Lung microvascular endothelial cell (primary cell): ENCODE measurements around the gene IPPK. TPM values are rescaled to one million over a fixed set of nuclear protein-coding genes. Genes with fewer than 3 reads are reported as not detected.
"Not testable (repeated sequence)": the region's sequence is repeated elsewhere in the genome, so short reads cannot be mapped to it uniquely, and the experiment has no call there.

Experiments used
- DNase-seq, 2 donors: peaks; one replicate each; pipeline versions ENCODE4 v3.0.0 to v3.0.0-alpha.2; 2010; ENCODE audit warnings: low read depth in 2 of 2
- total RNA-seq: library from RNA; depleted of rRNA; stranded (reverse); fragments of >200 nt; gene quantifications from 2 replicates; pipeline ENCODE4 v1.2.1, GENCODE V29; 2014

IPPK gene
- total RNA-seq, 1 donor from 2014 or later: 15.3 TPM

- no peak for DNase-seq
These were observed 71.5 kb downstream of the IPPK start for GRCh38 chr9:92598382-92598781.

- DNase-seq: no peak
These were observed 74.0 kb downstream of the IPPK start for GRCh38 chr9:92595930-92596329.

- not testable (repeated sequence) for DNase-seq
These were observed 74.9 kb downstream of the IPPK start for GRCh38 chr9:92595075-92595474.

- DNase-seq: peak in 1 of 2 donors; percentile 52
These were observed 76.7 kb downstream of the IPPK start for GRCh38 chr9:92592946-92593861.

GRCh38 chr9:92592537-92592936, 77.4 kb downstream of the IPPK start:
- DNase-seq: no peak

GRCh38 chr9:92590377-92590776, 79.6 kb downstream of the IPPK start:
- peak; percentile 40 to 72 for DNase-seq

- DNase-seq: no peak
These were observed 80.0 kb downstream of the IPPK start for GRCh38 chr9:92589923-92590322.

- no peak for DNase-seq
These were observed 93.8 kb downstream of the IPPK start for GRCh38 chr9:92576175-92576574.

GRCh38 chr9:92573612-92574011, 96.3 kb downstream of the IPPK start:
- not testable (repeated sequence) for DNase-seq

- not testable (repeated sequence) for DNase-seq
These were observed 98.1 kb downstream of the IPPK start for GRCh38 chr9:92571871-92572270.

- DNase-seq: no peak
These were observed 104.9 kb downstream of the IPPK start for GRCh38 chr9:92564982-92565381.

GRCh38 chr9:92564504-92564903, 105.4 kb downstream of the IPPK start:
- DNase-seq: peak in 1 of 2 donors; percentile 37

Other genes with a start within 250 kb of the IPPK start
- gene OMD, start 245.7 kb downstream of the IPPK start, total RNA-seq: not detected in 2 replicates
- gene ASPN, start 187.6 kb downstream of the IPPK start, total RNA-seq: not detected in 2 replicates
- gene ECM2, start 134.1 kb downstream of the IPPK start, total RNA-seq: not detected in 2 replicates
- 29.2 and 37.7 TPM in 2 replicates for gene BICD2, start 94.7 kb upstream of the IPPK start, total RNA-seq
- gene ZNF484, start 207.9 kb upstream of the IPPK start, total RNA-seq: 6.8 and 7.9 TPM in 2 replicates